CD4-positive, alpha-beta memory T cell (primary cell): ENCODE measurements around the gene SLC30A1. TPM values are rescaled to one million over a fixed set of nuclear protein-coding genes. Genes with fewer than 3 reads are reported as not detected.
A peak's percentile ranks its signal among the peaks of the same experiment; 100 is the strongest.

Experiments used
- CTCF ChIA-PET: fragments of 350-600 bp; sonication (Branson Sonifier 250); formaldehyde crosslinking; loops from one replicate; lab custom pipeline; 2021; ENCODE audit warnings: inconsistent platforms; ENCODE audit not compliant: partially characterized antibody; lab: Charles Lee
- POLR2A ChIA-PET: fragments of 350-600 bp; sonication (Branson Sonifier 250); formaldehyde crosslinking; loops from one replicate; lab custom pipeline; 2021; ENCODE audit not compliant: partially characterized antibody; lab: Charles Lee
- DNase-seq, 5 donors: peaks; one replicate each; pipeline versions ENCODE4 v3.0.0 to v3.0.0-alpha.2; 2020 to 2022; ENCODE audit warnings: mixed read lengths in 1 of 5
- H3K27ac ChIP-seq: one replicate; pipeline ENCODE4 v1.7.0; 2013; ENCODE audit warnings: low read depth, low read length
- H3K27me3 ChIP-seq: 2 replicates; pipeline ENCODE4 v1.7.0; 2013; ENCODE audit warnings: mild to moderate bottlenecking, low read length, moderate library complexity; ENCODE audit not compliant: insufficient read depth
- H3K36me3 ChIP-seq: 2 replicates; pipeline ENCODE4 v1.7.0; 2013; ENCODE audit warnings: mild to moderate bottlenecking, low read length, moderate library complexity; ENCODE audit not compliant: insufficient read depth
- H3K4me1 ChIP-seq: 2 replicates; pipeline ENCODE4 v1.7.0; 2013; ENCODE audit warnings: mild to moderate bottlenecking, low read length, moderate library complexity; ENCODE audit not compliant: insufficient read depth
- H3K4me3 ChIP-seq, 2 donors: one replicate each; pipeline ENCODE4 v1.7.0; 2013; ENCODE audit warnings: low read length in 2 of 2, mild to moderate bottlenecking in 1 of 2
- H3K9me3 ChIP-seq, 2 donors: one replicate each; pipeline ENCODE4 v1.7.0; 2013; ENCODE audit warnings: low read length in 2 of 2, control low read depth in 1 of 2; ENCODE audit not compliant: control insufficient read depth in 1 of 2
- H3K27ac Mint-ChIP-seq, 7 donors: one replicate each; pipeline ENCODE4 v1.8.0; 2020 to 2021; ENCODE audit warnings: mixed read lengths in 7 of 7, mild to moderate bottlenecking in 6 of 7, inconsistent platforms in 3 of 7, moderate library complexity in 3 of 7
- H3K27me3 Mint-ChIP-seq, 2 donors: one replicate each; pipeline ENCODE4 v1.8.0; 2020 to 2021; ENCODE audit warnings: mixed read lengths in 2 of 2
- H3K36me3 Mint-ChIP-seq, 2 donors: one replicate each; pipeline ENCODE4 v1.8.0; 2020 to 2021; ENCODE audit warnings: mixed read lengths in 2 of 2, inconsistent platforms in 1 of 2, mild to moderate bottlenecking in 1 of 2
- H3K4me1 Mint-ChIP-seq, 4 donors: one replicate each; pipeline ENCODE4 v1.8.0; 2020 to 2021; ENCODE audit warnings: mixed read lengths in 4 of 4, mild to moderate bottlenecking in 1 of 4
- H3K4me3 Mint-ChIP-seq, 8 donors: one replicate each; pipeline ENCODE4 v1.8.0; 2020 to 2021; ENCODE audit warnings: mixed read lengths in 8 of 8, mild to moderate bottlenecking in 7 of 8, moderate library complexity in 6 of 8, inconsistent platforms in 3 of 8
- H3K9me3 Mint-ChIP-seq, 8 donors: one replicate each; pipeline ENCODE4 v1.8.0; 2020 to 2021; ENCODE audit warnings: mixed read lengths in 8 of 8, mild to moderate bottlenecking in 5 of 8, inconsistent platforms in 3 of 8, moderate library complexity in 1 of 8
- intact Hi-C: fragments of 100-400 bp; cut with micrococcal nuclease; formaldehyde crosslinking; loops from one replicate; pipeline ENCODE4 v1.15.1; 2023
- polyA plus RNA-seq, 2 donors: library from polyadenylated mRNA; unstranded; fragments of 300-500 nt; fragmentation: Illumina TruSeq; gene quantifications; one replicate each; pipeline ENCODE4 v1.2.3, GENCODE V29; 2021
- total RNA-seq, 2 experiments: library from RNA; stranded (reverse); gene quantifications; one replicate each; pipeline ENCODE4 v1.2.3, GENCODE V29; 2021

SLC30A1 gene
- total and polyA plus RNA-seq, 4 experiments from 2014 or later: 2.5 to 10.6 (median 6.3) TPM

GRCh38 chr1:211537253-211537652, 41.7 kb downstream of the SLC30A1 start:
- no peaks in the 10 kb centered on the region for H3K9me3 ChIP-seq
- H3K4me1 ChIP-seq: no peaks in the 10 kb centered on the region
- intact Hi-C loops: no loop called here
- Mint-ChIP-seq H3K4me1 (peaks cover 0 to 7% (median 2%) of the 10 kb centered on the region in 4 donors), H3K4me3 (no peak overlapping the region), H3K36me3 (no peaks in the 10 kb centered on the region), H3K27me3 (peaks cover 0 to 2% of the 10 kb centered on the region in 2 donors), H3K9me3 (peaks cover 0 to 11% (median 7%) of the 10 kb centered on the region in 8 donors), H3K27ac (peak overlapping the region in 1 of 7 donors; percentile 36)
- H3K27ac ChIP-seq: no peak overlapping the region
- no peak for DNase-seq
- H3K36me3 ChIP-seq: no peaks in the 10 kb centered on the region
- H3K4me3 ChIP-seq: no peak overlapping the region
- POLR2A ChIA-PET: no interaction called here
- H3K27me3 ChIP-seq: no peaks in the 10 kb centered on the region
- CTCF ChIA-PET: no interaction called here

DNA sequence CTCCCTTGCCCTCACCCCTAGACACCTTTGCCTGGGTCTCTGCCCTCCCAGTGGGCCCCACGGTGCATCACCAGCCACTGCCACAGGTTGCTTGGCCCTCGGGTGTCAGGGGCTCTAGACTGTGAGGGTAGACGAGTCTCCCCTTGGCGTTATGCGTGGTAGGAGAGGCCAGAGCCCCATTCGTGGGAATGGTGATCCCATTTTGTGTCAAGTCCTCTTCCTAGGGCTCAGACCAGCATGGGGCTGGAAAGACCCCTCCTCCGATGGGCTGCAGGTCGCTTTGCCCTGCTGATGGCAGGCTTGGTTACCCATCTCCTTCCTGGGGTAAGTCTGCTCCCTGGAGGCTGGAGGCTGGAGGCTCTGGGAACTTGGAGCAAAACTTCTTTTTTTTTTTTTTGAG, 42.4 kb downstream of the SLC30A1 start:
- ChIA-PET POLR2A (no interaction called here), CTCF (no interaction called here)
- Histone ChIP-seq H3K4me1 (no peaks in the 10 kb centered on the region), H3K9me3 (no peaks in the 10 kb centered on the region), H3K27me3 (no peaks in the 10 kb centered on the region), H3K36me3 (no peaks in the 10 kb centered on the region), H3K4me3 (no peak overlapping the region), H3K27ac (no peak overlapping the region)
- peaks cover 0 to 2% of the 10 kb centered on the region in 2 donors for H3K27me3 Mint-ChIP-seq
- no peaks in the 10 kb centered on the region for H3K36me3 Mint-ChIP-seq
- no peak overlapping the region for H3K4me3 Mint-ChIP-seq
- intact Hi-C loops: no loop called here
- peaks cover 0 to 11% (median 6%) of the 10 kb centered on the region in 8 donors for H3K9me3 Mint-ChIP-seq
- peaks cover 0 to 3% (median 0%) of the 10 kb centered on the region in 4 donors for H3K4me1 Mint-ChIP-seq
- DNase-seq: no peak
- H3K27ac Mint-ChIP-seq: no peak overlapping the region

DNA sequence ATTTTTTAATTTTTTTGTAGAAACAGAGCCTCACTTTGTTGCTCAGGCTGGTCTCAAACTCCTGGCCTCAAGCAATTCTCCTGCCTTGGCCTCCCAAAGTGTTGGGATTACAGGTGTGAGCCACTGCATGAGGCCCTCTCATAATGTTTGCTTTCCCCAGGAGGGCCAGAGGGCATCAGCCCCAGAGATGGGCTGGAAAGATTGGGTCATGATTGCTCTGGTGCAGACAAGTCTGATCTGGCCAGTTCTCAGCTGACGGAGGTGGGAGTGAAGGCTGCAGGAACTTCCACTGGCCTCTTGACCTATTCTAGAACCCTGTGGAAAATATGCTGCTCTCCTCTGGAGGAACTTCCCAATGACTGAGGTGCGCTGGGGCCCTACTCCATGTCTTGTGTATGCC, 43.6 kb downstream of the SLC30A1 start:
- Histone ChIP-seq H3K36me3 (no peaks in the 10 kb centered on the region), H3K27me3 (no peaks in the 10 kb centered on the region), H3K27ac (no peak overlapping the region), H3K4me1 (no peaks in the 10 kb centered on the region), H3K4me3 (no peak overlapping the region), H3K9me3 (no peaks in the 10 kb centered on the region)
- H3K4me1 Mint-ChIP-seq: peaks cover 0 to 3% (median 0%) of the 10 kb centered on the region in 4 donors
- no peaks in the 10 kb centered on the region for H3K27me3 Mint-ChIP-seq
- H3K36me3 Mint-ChIP-seq: no peaks in the 10 kb centered on the region
- H3K9me3 Mint-ChIP-seq: peaks cover 0 to 3% (median 0%) of the 10 kb centered on the region in 8 donors
- peak overlapping the region in 1 of 7 donors; percentile 30 for H3K27ac Mint-ChIP-seq
- POLR2A ChIA-PET: no interaction called here
- no peak overlapping the region for H3K4me3 Mint-ChIP-seq
- CTCF ChIA-PET: no interaction called here
- intact Hi-C loops: no loop called here
- no peak for DNase-seq

GRCh38 chr1:211534545-211535291, 44.2 kb downstream of the SLC30A1 start:
- Histone ChIP-seq H3K9me3 (no peaks in the 10 kb centered on the region), H3K27ac (no peak overlapping the region), H3K4me1 (no peaks in the 10 kb centered on the region), H3K27me3 (no peaks in the 10 kb centered on the region), H3K36me3 (no peaks in the 10 kb centered on the region), H3K4me3 (no peak overlapping the region)
- Mint-ChIP-seq H3K4me3 (no peak overlapping the region), H3K27me3 (no peaks in the 10 kb centered on the region), H3K27ac (peak overlapping the region in 1 of 7 donors; percentile 22), H3K36me3 (no peaks in the 10 kb centered on the region), H3K4me1 (peaks cover 0 to 3% (median 0%) of the 10 kb centered on the region in 4 donors), H3K9me3 (no peaks in the 10 kb centered on the region)
- intact Hi-C loops: no loop called here
- no peak for DNase-seq
- CTCF ChIA-PET: no interaction called here
- POLR2A ChIA-PET: no interaction called here

GRCh38 chr1:211532088-211532444, 46.9 kb downstream of the SLC30A1 start:
- H3K4me1 ChIP-seq: peaks cover 6% of the 10 kb centered on the region
- H3K27me3 ChIP-seq: no peaks in the 10 kb centered on the region
- H3K4me3 ChIP-seq: no peak overlapping the region
- H3K27me3 Mint-ChIP-seq: no peaks in the 10 kb centered on the region
- H3K9me3 Mint-ChIP-seq: no peaks in the 10 kb centered on the region
- ChIA-PET CTCF (no interaction called here), POLR2A (no interaction called here)
- no peak overlapping the region for H3K27ac ChIP-seq
- H3K36me3 ChIP-seq: no peaks in the 10 kb centered on the region
- intact Hi-C loops: no loop called here
- H3K27ac Mint-ChIP-seq: no peak overlapping the region
- H3K36me3 Mint-ChIP-seq: no peaks in the 10 kb centered on the region
- peaks cover 0 to 11% (median 6%) of the 10 kb centered on the region in 4 donors for H3K4me1 Mint-ChIP-seq
- no peak overlapping the region for H3K4me3 Mint-ChIP-seq
- DNase-seq: no peak
- no peaks in the 10 kb centered on the region for H3K9me3 ChIP-seq

DNA sequence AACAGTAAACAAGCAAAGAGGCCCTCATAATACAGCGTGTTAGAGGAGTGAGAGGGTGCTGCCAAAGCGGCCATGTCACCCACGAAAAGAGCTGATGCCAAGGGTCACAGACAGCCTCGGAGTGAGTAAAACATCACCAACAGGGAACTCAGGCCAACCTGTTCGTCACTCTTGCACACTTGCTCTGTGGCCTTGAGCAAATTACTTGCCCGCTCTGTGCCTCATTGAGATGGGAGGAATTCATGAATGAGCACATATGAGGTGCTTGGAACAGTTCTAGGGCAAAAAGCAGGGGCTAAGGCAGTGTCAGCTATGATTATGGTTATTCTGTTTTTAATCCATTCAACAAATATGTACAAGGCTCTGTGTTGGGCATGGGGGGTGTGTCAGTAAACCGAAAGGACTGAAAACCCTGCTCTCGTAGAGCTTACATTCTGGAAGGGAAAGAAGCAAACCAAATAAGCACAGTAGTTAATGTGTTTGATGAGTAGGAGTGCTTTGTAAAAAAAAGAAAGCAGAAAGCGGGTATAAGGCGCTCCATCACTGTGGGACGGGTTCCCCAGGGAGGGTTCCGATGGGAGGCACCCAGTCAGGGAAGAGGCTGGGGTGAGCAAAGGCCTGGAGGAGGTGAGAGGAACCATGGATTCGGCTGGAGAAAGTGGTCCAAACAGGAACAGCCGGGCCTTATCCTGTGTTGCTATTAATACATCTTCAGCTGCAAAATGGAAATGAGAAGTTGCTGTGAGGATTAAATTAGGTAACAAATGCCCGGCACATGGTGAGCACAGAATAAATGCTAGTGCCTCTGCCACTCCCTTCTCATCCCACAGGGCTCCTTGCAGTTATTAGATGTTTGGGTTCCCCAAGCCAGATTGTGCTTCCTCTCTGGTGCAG, 47.5 kb downstream of the SLC30A1 start:
- Mint-ChIP-seq H3K4me1 (peaks cover 0 to 14% (median 6%) of the 10 kb centered on the region in 4 donors), H3K9me3 (no peaks in the 10 kb centered on the region), H3K27me3 (no peaks in the 10 kb centered on the region), H3K36me3 (no peaks in the 10 kb centered on the region), H3K27ac (no peak overlapping the region), H3K4me3 (no peak overlapping the region)
- H3K4me1 ChIP-seq: peaks cover 6% of the 10 kb centered on the region
- H3K27ac ChIP-seq: no peak overlapping the region
- CTCF ChIA-PET: interaction anchor here (0.9 kb wide), 1 partner anchor 26 kb away, joined by 3 read pairs; no protein-coding TSS in a partner anchor
- DNase-seq: no peak
- H3K36me3 ChIP-seq: no peaks in the 10 kb centered on the region
- no peak overlapping the region for H3K4me3 ChIP-seq
- intact Hi-C loops: no loop called here
- no peaks in the 10 kb centered on the region for H3K27me3 ChIP-seq
- no peaks in the 10 kb centered on the region for H3K9me3 ChIP-seq
- POLR2A ChIA-PET: no interaction called here

GRCh38 chr1:211530102-211530501, 48.9 kb downstream of the SLC30A1 start:
- no peaks in the 10 kb centered on the region for H3K9me3 ChIP-seq

More at GRCh38 chr1:211530102-211530501, 48.9 kb downstream of the SLC30A1 start:
- no peak overlapping the region for H3K27ac Mint-ChIP-seq
- CTCF ChIA-PET: no interaction called here
- H3K27me3 Mint-ChIP-seq: no peaks in the 10 kb centered on the region
- POLR2A ChIA-PET: no interaction called here
- Histone ChIP-seq H3K27me3 (no peaks in the 10 kb centered on the region), H3K4me3 (no peak overlapping the region), H3K36me3 (no peaks in the 10 kb centered on the region), H3K27ac (no peak overlapping the region), H3K4me1 (peaks cover 6% of the 10 kb centered on the region)
- H3K4me1 Mint-ChIP-seq: peaks cover 0 to 11% (median 6%) of the 10 kb centered on the region in 4 donors
- no peak for DNase-seq
- no peaks in the 10 kb centered on the region for H3K36me3 Mint-ChIP-seq
- H3K9me3 Mint-ChIP-seq: no peaks in the 10 kb centered on the region
- intact Hi-C loops: no loop called here
- no peak overlapping the region for H3K4me3 Mint-ChIP-seq
